HEK293T (cell line): ENCODE measurements around the gene SEMA4D.

ENCODE experiments used
- BHLHE40 ChIP-seq: fragments of 450-650 bp; IDR thresholded peaks from 2 replicates; pipeline ENCODE4 v1.6.1; 2016; ENCODE audit warnings: mild to moderate bottlenecking, moderate library complexity, borderline replicate concordance
- CTBP1 ChIP-seq: fragments of 450-650 bp; IDR thresholded peaks from 2 replicates; pipeline ENCODE4 v1.6.1; 2016; ENCODE audit warnings: borderline replicate concordance
- FOXA1 ChIP-seq: fragments of 450-650 bp; IDR thresholded peaks from 2 replicates; pipeline ENCODE4 v1.6.1; 2016; ENCODE audit warnings: mild to moderate bottlenecking
- FOXK2 ChIP-seq: fragments of 450-650 bp; IDR thresholded peaks from 2 replicates; pipeline ENCODE4 v1.6.1; 2016; ENCODE audit warnings: mild to moderate bottlenecking
- FOXM1 ChIP-seq: fragments of 450-650 bp; IDR thresholded peaks from 2 replicates; pipeline ENCODE4 v1.6.1; 2017; ENCODE audit warnings: mild to moderate bottlenecking, borderline replicate concordance
- NFRKB ChIP-seq: fragments of 450-650 bp; IDR thresholded peaks from 2 replicates; pipeline ENCODE4 v1.6.1; 2016; ENCODE audit warnings: mild to moderate bottlenecking, moderate library complexity
- SUZ12 ChIP-seq: fragments of 450-650 bp; IDR thresholded peaks from 2 replicates; pipeline ENCODE4 v1.6.1; 2016; ENCODE audit warnings: mild to moderate bottlenecking

- no peak for TF ChIP-seq NFRKB
- no peak for TF ChIP-seq BHLHE40
- TF ChIP-seq CTBP1: no peak
- TF ChIP-seq FOXA1: no peak
- no peak for TF ChIP-seq FOXK2
- no peak for TF ChIP-seq FOXM1
- TF ChIP-seq SUZ12: no peak
Measured at GRCh38 chr9:89444925-89445765, 52.8 kb downstream of the SEMA4D start.
